Caki2 (cell line): ENCODE results near the gene ZNF823. TPM values are rescaled to one million over a fixed set of nuclear protein-coding genes. Genes with fewer than 3 reads are reported as not detected.
"Not testable (repeated sequence)": the region's sequence is repeated elsewhere in the genome, so short reads cannot be mapped to it uniquely, and the experiment has no call there.

ENCODE experiments used
- DNase-seq: peaks from one replicate; pipeline ENCODE4 v3.0.0-alpha.2; 2015; ENCODE audit warnings: low read depth
- in situ Hi-C: cut with HindIII; loops from 2 replicates; pipeline ENCODE4 v1.10.0; 2016; ENCODE audit warnings: low sequenced_read_pairs, low pct_unique_long_range_greater_than_20kb, mixed read lengths
- total RNA-seq: library from RNA; depleted of rRNA; stranded (reverse); fragments of >200 nt; shearing (Covaris generic); gene quantifications from 2 replicates; pipeline ENCODE4 v1.2.3, GENCODE V29; 2014; ENCODE audit warnings: low replicate concordance; rRNA removed

ZNF823 gene
- total RNA-seq, 1 experiment from 2014 or later, result 17.6 TPM

DNA sequence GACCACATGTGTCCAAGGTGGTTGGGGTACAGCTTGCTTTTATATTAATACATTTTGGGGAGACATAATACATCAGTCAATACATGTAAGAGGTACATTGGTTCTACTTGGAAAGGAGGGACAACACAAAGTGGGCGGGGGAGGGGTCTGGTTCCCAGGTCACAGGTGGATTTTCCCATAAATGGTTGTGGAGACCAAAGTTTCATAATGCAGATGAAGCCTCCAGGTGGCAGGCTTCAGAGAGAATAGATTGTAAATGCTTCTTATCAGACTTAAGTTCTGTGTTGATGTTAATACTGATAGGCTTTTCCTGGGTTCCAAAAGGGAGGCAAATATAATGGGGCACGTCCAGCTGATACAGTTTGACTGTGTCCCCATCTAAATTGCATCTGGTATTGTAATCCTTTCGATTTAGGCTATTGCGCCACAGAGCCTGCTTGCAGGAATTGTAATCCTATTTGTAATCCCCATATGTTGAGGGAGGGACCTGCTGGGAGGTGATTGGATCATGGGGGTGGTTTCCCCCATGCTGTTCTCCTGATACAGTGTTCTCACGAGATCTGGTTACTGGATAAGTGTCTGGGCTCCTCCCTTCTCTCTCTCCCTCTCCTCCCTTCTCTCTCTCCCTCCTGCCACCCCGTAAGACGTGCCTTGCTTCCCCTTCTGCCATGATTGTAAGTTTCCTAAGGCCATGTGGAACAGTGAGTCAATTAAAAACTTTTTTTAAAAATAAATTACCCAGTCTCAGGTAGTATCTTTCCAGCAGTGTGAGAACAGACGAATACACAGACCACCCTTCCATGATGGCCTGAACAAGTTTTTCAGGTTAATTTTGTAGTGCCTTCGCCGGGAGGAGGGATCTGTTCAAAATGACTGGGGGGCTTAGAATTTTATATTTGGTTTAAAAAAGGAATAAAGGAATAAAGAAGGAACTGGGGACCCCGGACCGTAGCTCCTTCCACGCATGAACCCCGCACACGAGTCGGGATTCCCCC is 44.9 kb downstream of the ZNF823 start:
- peak; percentile 80 for DNase-seq

DNA sequence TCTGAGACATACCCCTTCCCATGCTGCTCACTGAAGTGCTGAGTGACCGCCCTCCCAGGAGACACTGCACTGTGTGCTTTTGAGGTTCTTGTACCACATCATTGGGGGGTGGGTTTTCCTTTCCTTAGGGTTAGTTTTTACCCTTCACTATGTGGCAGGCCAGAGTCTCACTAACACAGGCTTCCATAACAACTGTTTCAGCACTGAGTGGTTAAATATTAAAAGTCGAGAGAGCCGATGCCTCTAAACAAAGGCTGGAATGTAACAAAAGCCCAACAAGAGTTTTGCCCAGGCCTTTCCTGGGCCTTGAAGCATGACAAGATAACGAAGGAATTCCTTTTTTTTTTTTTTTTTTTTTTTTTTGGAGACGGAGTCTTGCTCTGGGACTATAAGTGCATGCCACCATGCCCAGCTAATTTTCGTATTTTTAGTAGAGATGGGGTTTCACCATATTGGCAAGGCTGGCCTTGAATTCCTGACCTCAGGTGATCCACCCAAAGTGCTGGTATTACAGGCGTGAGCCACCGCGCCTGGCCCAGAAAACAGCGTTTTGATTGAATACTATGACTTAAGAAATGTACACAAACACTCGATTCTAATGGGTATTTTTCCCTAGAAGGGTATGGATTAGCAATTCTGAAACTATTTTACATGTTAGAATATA is 46.5 kb downstream of the ZNF823 start:
- in situ Hi-C loops, result no loop called here
- peak; percentile 81 for DNase-seq

More for the DNA sequence above, 44.9 kb downstream of the ZNF823 start:
- in situ Hi-C loops, result no loop called here

GRCh38 chr19:11685676-11686650 is 52.8 kb downstream of the ZNF823 start:
- no peak for DNase-seq
- in situ Hi-C loops, result no loop called here

- in situ Hi-C loops, result no loop called here
- DNase-seq, result peak; percentile 14
These were observed 53.6 kb downstream of the ZNF823 start for GRCh38 chr19:11684987-11685675.

GRCh38 chr19:11680689-11681302 is 58.0 kb downstream of the ZNF823 start:
- in situ Hi-C loops, result no loop called here
- no peak for DNase-seq

- in situ Hi-C loops, result no loop called here
These were observed 60.2 kb downstream of the ZNF823 start for GRCh38 chr19:11678504-11678903.

GRCh38 chr19:11676661-11677600 is 61.8 kb downstream of the ZNF823 start:
- in situ Hi-C loops, DNase-seq: not testable (repeated sequence)

More at GRCh38 chr19:11678504-11678903, 60.2 kb downstream of the ZNF823 start:
- no peak for DNase-seq

DNA sequence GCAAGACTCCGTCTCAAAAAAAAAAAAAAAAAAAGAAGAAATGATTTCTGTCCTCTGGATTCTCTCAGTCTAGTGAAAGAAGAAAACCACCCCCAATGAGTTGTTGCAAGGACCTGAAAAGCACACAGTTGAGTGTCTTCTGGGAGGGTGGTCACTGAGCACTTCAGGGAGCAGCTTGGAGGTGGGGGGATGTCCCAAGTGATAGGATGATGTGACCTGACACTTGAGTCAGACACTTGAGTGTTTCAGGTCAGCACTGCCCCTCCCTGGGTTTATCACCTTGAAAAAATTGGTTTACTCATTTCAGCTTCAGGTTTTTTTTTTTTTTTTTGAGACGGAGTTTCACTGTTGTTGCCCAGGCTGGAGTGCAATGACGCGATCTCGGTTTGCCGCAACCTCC is 63.2 kb downstream of the ZNF823 start:
- in situ Hi-C loops, result no loop called here
- no peak for DNase-seq

- no peak for DNase-seq
- in situ Hi-C loops, result no loop called here
These were observed 64.7 kb downstream of the ZNF823 start for GRCh38 chr19:11674067-11674492.

GRCh38 chr19:11673608-11674041 is 65.1 kb downstream of the ZNF823 start:
- in situ Hi-C loops, result no loop called here
- no peak for DNase-seq

Other genes with a start within 250 kb of the ZNF823 start
- gene ZNF653, start 233.1 kb downstream of the ZNF823 start, total RNA-seq, result 4.6 and 43.5 TPM in 2 replicates
- gene ECSIT, start 209.8 kb downstream of the ZNF823 start, total RNA-seq, result 88.6 and 106 TPM in 2 replicates
- gene CNN1, start 200.1 kb downstream of the ZNF823 start, total RNA-seq, result not detected in 2 replicates
- 37.8 and 71.2 TPM in 2 replicates for gene ELOF1, start 179.7 kb downstream of the ZNF823 start, total RNA-seq
- gene ACP5, start 161.3 kb downstream of the ZNF823 start, total RNA-seq, result 6.1 and 11.8 TPM in 2 replicates
- gene ZNF627, start 141.5 kb downstream of the ZNF823 start, total RNA-seq, result 26.2 and 34.4 TPM in 2 replicates
- gene ZNF441, start 28.1 kb upstream of the ZNF823 start, total RNA-seq, result 2.1 and 6.5 TPM in 2 replicates
- 0.41 TPM in 1 of 2 replicates, not detected in the other for gene ZNF491, start 59.6 kb upstream of the ZNF823 start, total RNA-seq
- gene ZNF440, start 75.3 kb upstream of the ZNF823 start, total RNA-seq, result 3.2 and 5.7 TPM in 2 replicates
- not detected in 2 replicates for gene ZNF439, start 109.8 kb upstream of the ZNF823 start, total RNA-seq
- 8.3 and 14.0 TPM in 2 replicates for gene ZNF69, start 148.8 kb upstream of the ZNF823 start, total RNA-seq
- gene ZNF700, start 186.2 kb upstream of the ZNF823 start, total RNA-seq, result 2.8 and 11.5 TPM in 2 replicates
- 7.0 TPM in 1 of 2 replicates, not detected in the other for gene ZNF763, start 226.1 kb upstream of the ZNF823 start, total RNA-seq